Measurements from ENCODE around the gene FOXK2.

FOXK2 gene

DNA sequence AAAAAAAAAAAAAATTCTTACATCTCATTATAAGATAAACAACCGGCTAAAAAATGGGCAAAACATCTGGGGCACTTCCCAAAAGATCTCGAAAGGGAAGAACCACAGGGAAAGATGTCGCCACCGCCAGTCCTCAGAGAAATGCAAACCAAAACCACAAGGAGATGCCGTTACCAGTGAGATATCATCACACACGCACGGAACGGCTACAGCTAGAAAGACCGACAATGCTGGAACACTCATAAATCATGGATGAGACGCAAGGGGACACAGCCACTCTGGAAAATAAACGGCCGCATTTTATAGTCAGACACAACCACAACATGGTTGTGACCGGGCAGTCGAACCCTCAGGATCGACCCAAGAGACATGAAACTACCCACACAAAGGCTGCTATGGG is 104.2 kb downstream of the FOXK2 start:
- no peak for ATAC-seq
- TF ChIP-seq ARNTL (CRISPR knock-in tag; IDR thresholded peaks at IDR 0.05; ENCODE audit: borderline replicate concordance, low read depth) (no peak), TOX (CRISPR knock-in tag; IDR thresholded peaks at IDR 0.05; ENCODE audit: borderline replicate concordance) (no peak), ZFP3 (CRISPR knock-in tag; IDR thresholded peaks at IDR 0.05) (no peak), TCF4 (CRISPR knock-in tag; IDR thresholded peaks at IDR 0.05; ENCODE audit: borderline replicate concordance) (no peak), ZC3H10 (CRISPR knock-in tag; IDR thresholded peaks at IDR 0.05) (no peak), RARB (CRISPR knock-in tag; IDR thresholded peaks at IDR 0.05) (no peak), BACH2 (CRISPR knock-in tag; IDR thresholded peaks at IDR 0.05; ENCODE audit: borderline replicate concordance) (no peak), ZNF70 (CRISPR knock-in tag; IDR thresholded peaks at IDR 0.05) (no peak), SNAI2 (CRISPR knock-in tag; IDR thresholded peaks at IDR 0.05) (no peak), PPARA (CRISPR knock-in tag; IDR thresholded peaks at IDR 0.05; ENCODE audit: borderline replicate concordance) (no peak), ZNF8 (CRISPR knock-in tag; IDR thresholded peaks at IDR 0.05) (no peak), ESRRG (CRISPR knock-in tag; IDR thresholded peaks at IDR 0.05) (no peak)
- TF ChIP-seq, protein P1, sequence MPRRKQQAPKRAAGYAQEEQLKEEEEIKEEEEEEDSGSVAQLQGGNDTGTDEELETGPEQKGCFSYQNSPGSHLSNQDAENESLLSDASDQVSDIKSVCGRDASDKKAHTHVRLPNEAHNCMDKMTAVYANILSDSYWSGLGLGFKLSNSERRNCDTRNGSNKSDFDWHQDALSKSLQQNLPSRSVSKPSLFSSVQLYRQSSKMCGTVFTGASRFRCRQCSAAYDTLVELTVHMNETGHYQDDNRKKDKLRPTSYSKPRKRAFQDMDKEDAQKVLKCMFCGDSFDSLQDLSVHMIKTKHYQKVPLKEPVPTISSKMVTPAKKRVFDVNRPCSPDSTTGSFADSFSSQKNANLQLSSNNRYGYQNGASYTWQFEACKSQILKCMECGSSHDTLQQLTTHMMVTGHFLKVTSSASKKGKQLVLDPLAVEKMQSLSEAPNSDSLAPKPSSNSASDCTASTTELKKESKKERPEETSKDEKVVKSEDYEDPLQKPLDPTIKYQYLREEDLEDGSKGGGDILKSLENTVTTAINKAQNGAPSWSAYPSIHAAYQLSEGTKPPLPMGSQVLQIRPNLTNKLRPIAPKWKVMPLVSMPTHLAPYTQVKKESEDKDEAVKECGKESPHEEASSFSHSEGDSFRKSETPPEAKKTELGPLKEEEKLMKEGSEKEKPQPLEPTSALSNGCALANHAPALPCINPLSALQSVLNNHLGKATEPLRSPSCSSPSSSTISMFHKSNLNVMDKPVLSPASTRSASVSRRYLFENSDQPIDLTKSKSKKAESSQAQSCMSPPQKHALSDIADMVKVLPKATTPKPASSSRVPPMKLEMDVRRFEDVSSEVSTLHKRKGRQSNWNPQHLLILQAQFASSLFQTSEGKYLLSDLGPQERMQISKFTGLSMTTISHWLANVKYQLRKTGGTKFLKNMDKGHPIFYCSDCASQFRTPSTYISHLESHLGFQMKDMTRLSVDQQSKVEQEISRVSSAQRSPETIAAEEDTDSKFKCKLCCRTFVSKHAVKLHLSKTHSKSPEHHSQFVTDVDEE (CRISPR knock-in tag; IDR thresholded peaks at IDR 0.05), result no peak
- TF ChIP-seq, protein P2, sequence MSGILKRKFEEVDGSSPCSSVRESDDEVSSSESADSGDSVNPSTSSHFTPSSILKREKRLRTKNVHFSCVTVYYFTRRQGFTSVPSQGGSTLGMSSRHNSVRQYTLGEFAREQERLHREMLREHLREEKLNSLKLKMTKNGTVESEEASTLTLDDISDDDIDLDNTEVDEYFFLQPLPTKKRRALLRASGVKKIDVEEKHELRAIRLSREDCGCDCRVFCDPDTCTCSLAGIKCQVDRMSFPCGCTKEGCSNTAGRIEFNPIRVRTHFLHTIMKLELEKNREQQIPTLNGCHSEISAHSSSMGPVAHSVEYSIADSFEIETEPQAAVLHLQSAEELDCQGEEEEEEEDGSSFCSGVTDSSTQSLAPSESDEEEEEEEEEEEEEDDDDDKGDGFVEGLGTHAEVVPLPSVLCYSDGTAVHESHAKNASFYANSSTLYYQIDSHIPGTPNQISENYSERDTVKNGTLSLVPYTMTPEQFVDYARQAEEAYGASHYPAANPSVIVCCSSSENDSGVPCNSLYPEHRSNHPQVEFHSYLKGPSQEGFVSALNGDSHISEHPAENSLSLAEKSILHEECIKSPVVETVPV (CRISPR knock-in tag; IDR thresholded peaks at IDR 0.05), result no peak

DNA sequence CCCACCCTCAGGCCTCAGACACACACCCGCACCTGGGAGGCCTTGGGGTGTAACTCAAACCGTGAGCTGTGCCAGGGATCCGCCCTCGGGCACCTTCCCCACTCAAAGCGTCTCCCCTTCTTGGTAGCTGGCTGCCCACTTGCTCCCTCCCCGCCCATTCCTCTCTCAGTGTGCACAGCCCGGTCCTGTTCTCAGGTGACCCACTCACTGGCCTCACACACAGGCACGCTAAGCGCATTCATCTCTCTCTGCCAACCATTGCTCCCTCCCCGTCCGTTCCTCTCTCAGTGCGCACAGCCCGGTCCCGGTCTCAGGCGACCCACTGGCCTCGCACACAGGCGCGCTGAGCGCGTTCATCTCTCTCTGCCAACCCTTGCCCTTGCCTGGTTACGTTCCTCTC is 107.9 kb downstream of the FOXK2 start:
- no peak; the same call in 2 of the 3 replicates for ATAC-seq
- TF ChIP-seq CSDC2 (CRISPR knock-in tag; IDR thresholded peaks at IDR 0.05) (no peak), TOX (CRISPR knock-in tag; IDR thresholded peaks at IDR 0.05; ENCODE audit: borderline replicate concordance) (no peak), RARB (CRISPR knock-in tag; IDR thresholded peaks at IDR 0.05) (no peak), GLIS3 (CRISPR knock-in tag; IDR thresholded peaks at IDR 0.05) (no peak), ZC3H10 (CRISPR knock-in tag; IDR thresholded peaks at IDR 0.05) (no peak), PPARA (CRISPR knock-in tag; IDR thresholded peaks at IDR 0.05; ENCODE audit: borderline replicate concordance) (no peak), ZFP30 (CRISPR knock-in tag; IDR thresholded peaks at IDR 0.05) (no peak), ARNTL (CRISPR knock-in tag; IDR thresholded peaks at IDR 0.05; ENCODE audit: borderline replicate concordance, low read depth) (no peak)
- TF ChIP-seq, protein P2 (CRISPR knock-in tag; IDR thresholded peaks at IDR 0.05), result no peak

DNA sequence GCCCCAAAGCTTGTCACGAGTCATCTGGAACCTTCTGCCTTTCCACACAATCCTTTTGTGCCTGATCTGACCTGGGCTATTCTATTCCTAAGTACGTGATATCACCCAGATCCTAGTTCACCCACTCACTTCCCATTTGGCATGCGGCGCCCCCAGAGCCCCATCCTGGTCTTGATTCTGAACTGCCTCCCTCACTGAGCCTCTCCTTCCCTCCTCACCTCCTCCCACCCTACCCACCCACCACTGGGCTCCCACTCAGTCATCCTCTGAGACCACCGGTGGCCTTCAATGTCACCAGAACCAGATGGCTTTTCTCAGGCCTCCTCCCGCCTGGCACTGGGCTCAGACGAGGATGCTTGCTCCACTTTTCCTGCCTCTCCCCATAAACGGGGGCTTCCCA is 110.2 kb downstream of the FOXK2 start:
- no peak for ATAC-seq

GRCh38 chr17:82630212-82630611 is 110.7 kb downstream of the FOXK2 start:
- no peak for TF ChIP-seq RARB (CRISPR knock-in tag; IDR thresholded peaks at IDR 0.05)
- no peak for TF ChIP-seq PATZ1 (CRISPR knock-in tag; IDR thresholded peaks at IDR 0.05; ENCODE audit: borderline replicate concordance)
- no peak for TF ChIP-seq SNAI2 (CRISPR knock-in tag; IDR thresholded peaks at IDR 0.05)
- TF ChIP-seq ARNTL (CRISPR knock-in tag; IDR thresholded peaks at IDR 0.05; ENCODE audit: borderline replicate concordance, low read depth), result no peak
- no peak for TF ChIP-seq ZNF70 (CRISPR knock-in tag; IDR thresholded peaks at IDR 0.05)
- ATAC-seq, result no peak

More for the DNA sequence above, 110.2 kb downstream of the FOXK2 start:
- TF ChIP-seq POU6F1 (CRISPR knock-in tag; IDR thresholded peaks at IDR 0.05; ENCODE audit: borderline replicate concordance, low read depth) (no peak), TOX (CRISPR knock-in tag; IDR thresholded peaks at IDR 0.05; ENCODE audit: borderline replicate concordance) (no peak), SNAI2 (CRISPR knock-in tag; IDR thresholded peaks at IDR 0.05) (no peak), ISL1 (CRISPR knock-in tag; IDR thresholded peaks at IDR 0.05) (no peak)

Data from SK-N-SH treated with all-trans-retinoic acid at 6 μM for 48 hours (cell line).